Heart left ventricle (tissue), 13 donors: ENCODE data around the gene PLCH1.

Source experiments
- POLR2A ChIP-seq, 2 donors: fragments of 450-650 bp; IDR thresholded peaks; one replicate each; pipeline ENCODE4 v1.6.1; 2017; ENCODE audit warnings: antibody characterized with exemption in 2 of 2, mild to moderate bottlenecking in 2 of 2, moderate library complexity in 2 of 2
- TF ChIP-seq, protein P1 (sequence below), 12 donors: fragments of 200-600 bp; sonication (generic) in 4 of 12; IDR thresholded peaks; one replicate each; pipeline versions ENCODE4 v1.5.0 to v1.8.0; 2018 to 2022; ENCODE audit warnings: antibody characterized with exemption in 12 of 12, mild to moderate bottlenecking in 5 of 12
- donor health status: ischemic (EF 13 %, LVEDD 7.1; RV severe dilation, severe dysfunction).
- donor health status: DM: no; HTN: yes; CAD: no.
- donor health status: DM: no; HTN: no; CAD: no.
- donor health status: ischemic (EF 25% LVEDD 6.9; RV normal size, moderate dysfunction).
- donor health status: ischemic (EF 25% LVEDD 5.7; RV mildly dilated, moderate dysfunction).
- donor health status: ischemic (EF 35%, LVEDD 5.7; RV mildly dilated, moderate dysfunction).
- donor health status: nonischemic (EF 11% LVEDD 7.7; RV severe dilation, severe dysfunction).
- donor health status: DM: yes; HTN: yes; CAD: no.
- donor health status: PGD.
- donor health status: ischemic (EF 29% LVEDD 5.4; RV normal size, mild dysfunction).
- donor health status: nonischemic (EF 23%, LVEDD 6.1; RV moderate dilation, normal function).

DNA sequence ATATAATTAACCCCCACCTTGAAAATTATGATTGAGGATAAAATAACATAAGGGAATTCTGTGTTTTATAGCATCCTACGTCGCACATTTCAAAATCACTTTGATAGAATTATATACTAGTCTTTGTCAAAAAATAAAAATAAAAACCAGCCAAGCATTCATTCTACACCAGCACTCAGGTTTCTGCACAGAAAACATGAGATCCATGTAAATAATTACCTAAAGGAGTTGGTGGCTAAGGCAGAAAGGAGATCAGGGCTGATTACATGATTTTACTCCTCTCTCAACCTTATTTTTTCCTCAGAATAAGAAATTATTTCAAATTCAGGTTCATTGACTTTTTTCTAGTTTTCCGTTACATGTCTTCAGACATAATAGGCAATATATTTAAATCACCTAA, 194.5 kb downstream of the PLCH1 start:
- TF ChIP-seq, protein P1, sequence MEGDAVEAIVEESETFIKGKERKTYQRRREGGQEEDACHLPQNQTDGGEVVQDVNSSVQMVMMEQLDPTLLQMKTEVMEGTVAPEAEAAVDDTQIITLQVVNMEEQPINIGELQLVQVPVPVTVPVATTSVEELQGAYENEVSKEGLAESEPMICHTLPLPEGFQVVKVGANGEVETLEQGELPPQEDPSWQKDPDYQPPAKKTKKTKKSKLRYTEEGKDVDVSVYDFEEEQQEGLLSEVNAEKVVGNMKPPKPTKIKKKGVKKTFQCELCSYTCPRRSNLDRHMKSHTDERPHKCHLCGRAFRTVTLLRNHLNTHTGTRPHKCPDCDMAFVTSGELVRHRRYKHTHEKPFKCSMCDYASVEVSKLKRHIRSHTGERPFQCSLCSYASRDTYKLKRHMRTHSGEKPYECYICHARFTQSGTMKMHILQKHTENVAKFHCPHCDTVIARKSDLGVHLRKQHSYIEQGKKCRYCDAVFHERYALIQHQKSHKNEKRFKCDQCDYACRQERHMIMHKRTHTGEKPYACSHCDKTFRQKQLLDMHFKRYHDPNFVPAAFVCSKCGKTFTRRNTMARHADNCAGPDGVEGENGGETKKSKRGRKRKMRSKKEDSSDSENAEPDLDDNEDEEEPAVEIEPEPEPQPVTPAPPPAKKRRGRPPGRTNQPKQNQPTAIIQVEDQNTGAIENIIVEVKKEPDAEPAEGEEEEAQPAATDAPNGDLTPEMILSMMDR (IDR thresholded peaks at IDR 0.05) = no peak
- TF ChIP-seq POLR2A (IDR thresholded peaks at IDR 0.05) = no peak
